Measurements from ENCODE around the gene FMNL3.

FMNL3 gene

DNA sequence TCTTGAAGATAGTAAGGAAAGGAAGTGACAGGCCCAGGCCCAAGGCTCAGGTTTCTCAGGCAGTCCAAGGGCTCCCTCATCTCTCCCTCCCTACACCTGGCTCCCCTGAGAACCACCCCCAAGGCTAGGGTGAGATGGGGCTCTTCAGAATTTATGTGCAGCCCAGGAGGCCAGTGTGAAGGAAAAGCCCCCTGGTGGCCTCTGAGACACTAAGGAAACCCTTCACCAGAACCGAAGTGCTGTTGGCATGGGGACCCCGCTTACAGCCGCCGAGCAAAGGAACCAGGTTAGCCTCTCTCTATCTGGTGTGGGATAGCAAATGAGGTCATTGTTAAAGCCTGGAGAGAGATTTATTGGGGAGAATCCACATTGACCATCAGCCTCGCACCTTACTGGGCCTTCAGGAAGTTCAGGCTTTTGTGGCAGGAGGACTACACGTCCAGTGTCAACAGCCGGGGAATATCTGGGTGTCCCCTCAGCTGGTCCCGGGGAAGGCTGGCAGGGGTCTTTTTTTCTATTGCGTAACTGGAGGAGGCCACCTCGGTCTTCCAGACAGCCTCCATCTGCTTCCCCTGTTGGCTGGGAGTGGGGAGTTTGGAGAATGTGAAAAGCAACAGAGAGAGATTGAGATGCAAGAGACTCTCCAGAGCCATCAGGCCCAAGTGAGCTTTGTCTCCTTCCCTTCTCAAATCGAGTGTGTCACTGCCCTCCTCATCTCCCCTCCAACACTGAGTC lies 119.9 kb downstream of the FMNL3 start:
- H3K9ac ChIP-seq (ENCODE audit: low read length): no peak overlapping the region
- no peak overlapping the region for H3K4me3 ChIP-seq (ENCODE audit: low read length)
- H3K27me3 ChIP-seq (ENCODE audit: control insufficient read depth, insufficient read depth, low read length): no peaks in the 10 kb centered on the region
- H3K9me3 ChIP-seq (ENCODE audit: control insufficient read depth, low read length): no peaks in the 10 kb centered on the region
- no peaks in the 10 kb centered on the region for H3K4me1 ChIP-seq (ENCODE audit: control insufficient read depth, insufficient read depth, low read length)
- no peaks in the 10 kb centered on the region for H3K36me3 ChIP-seq (ENCODE audit: control insufficient read depth, insufficient read depth, low read length)

All from mucosa of stomach (tissue), 1 donor.